Lower lobe of right lung (tissue), 2 donors: Measurements from ENCODE around the gene SEMA3B. TPM values are rescaled to one million over a fixed set of nuclear protein-coding genes. Genes with fewer than 3 reads are reported as not detected.
"Not testable (repeated sequence)": the region's sequence is repeated elsewhere in the genome, so short reads cannot be mapped to it uniquely, and the experiment has no call there.

Experiments used
- ATAC-seq, 2 donors: fragments of 200-7000 bp; cut with Tn5 transposase; one replicate each; pipeline ENCODE4 v1.9.1; 2020 to 2022; ENCODE audit warnings: mild to moderate bottlenecking in 2 of 2, moderate library complexity in 2 of 2
- DNase-seq: peaks from one replicate; pipeline ENCODE4 v3.0.0-alpha.2; 2020
- H3K27ac ChIP-seq: fragments of 200-600 bp; one replicate; pipeline ENCODE4 v1.8.0; 2022
- H3K27me3 ChIP-seq: fragments of 200-600 bp; one replicate; pipeline ENCODE4 v1.8.0; 2022; ENCODE audit warnings: low read depth
- H3K36me3 ChIP-seq: fragments of 200-600 bp; one replicate; pipeline ENCODE4 v1.8.0; 2022; ENCODE audit warnings: mild to moderate bottlenecking
- H3K4me1 ChIP-seq: fragments of 200-600 bp; one replicate; pipeline ENCODE4 v1.8.0; 2022
- H3K4me3 ChIP-seq: fragments of 200-600 bp; one replicate; pipeline ENCODE4 v1.8.0; 2022; ENCODE audit warnings: mild to moderate bottlenecking
- H3K9me3 ChIP-seq: fragments of 200-600 bp; one replicate; pipeline ENCODE4 v1.8.0; 2022
- CTCF ChIP-seq: fragments of 200-600 bp; IDR thresholded peaks from one replicate; pipeline ENCODE4 v1.8.0; 2022; ENCODE audit warnings: antibody characterized with exemption, mild to moderate bottlenecking
- intact Hi-C: fragments of 100-400 bp; cut with DNase I; formaldehyde crosslinking; loops from one replicate; pipeline ENCODE4 v1.11.0; 2022
- total RNA-seq: library from RNA; stranded (reverse); fragmentation: NEBNext Ultra II Directional; extraction: Animal tissue kit (Norgen Biotek cat#: 25700); gene quantifications from one replicate; pipeline ENCODE4 v1.2.1, GENCODE V29; 2021
- donor health status: DM: no; HTN: yes; CAD: no; lungs with severe emphysema.

The SEMA3B gene
- total RNA-seq, 1 donor from 2014 or later = 77.6 TPM

GRCh38 chr3:50260942-50261441, 8.0 kb upstream of the SEMA3B start:
- H3K4me3 ChIP-seq = peak overlapping the region; percentile 56
- no peak for DNase-seq
- intact Hi-C loops = no loop called here

GRCh38 chr3:50261505-50261904, 7.4 kb upstream of the SEMA3B start:
- DNase-seq (no peak), ATAC-seq (no peak)
- H3K27me3 ChIP-seq = no peaks in the 10 kb centered on the region
- no peak overlapping the region for H3K4me3 ChIP-seq
- peaks cover 29% of the 10 kb centered on the region for H3K36me3 ChIP-seq
- peaks cover 72% of the 10 kb centered on the region for H3K4me1 ChIP-seq
- intact Hi-C loops = no loop called here
- peak overlapping the region; percentile 96 for H3K27ac ChIP-seq
- TF ChIP-seq CTCF = no peak
- no peaks in the 10 kb centered on the region for H3K9me3 ChIP-seq

More at GRCh38 chr3:50260942-50261441, 8.0 kb upstream of the SEMA3B start:
- H3K9me3 ChIP-seq = no peaks in the 10 kb centered on the region
- H3K36me3 ChIP-seq = peaks cover 34% of the 10 kb centered on the region
- peak overlapping the region; percentile 96 for H3K27ac ChIP-seq
- no peaks in the 10 kb centered on the region for H3K27me3 ChIP-seq
- H3K4me1 ChIP-seq = peaks cover 72% of the 10 kb centered on the region
- ATAC-seq = no peak
- no peak for TF ChIP-seq CTCF

- H3K4me3 ChIP-seq, ATAC-seq, H3K9me3 ChIP-seq, DNase-seq, intact Hi-C loops, H3K27me3 ChIP-seq, H3K27ac ChIP-seq: not testable (repeated sequence)
- peaks cover 70% of the 10 kb centered on the region for H3K4me1 ChIP-seq
- peaks cover 22% of the 10 kb centered on the region for H3K36me3 ChIP-seq
Measured at GRCh38 chr3:50262200-50262599, 6.7 kb upstream of the SEMA3B start.

GRCh38 chr3:50262778-50263177, 6.2 kb upstream of the SEMA3B start:
- peaks cover 64% of the 10 kb centered on the region for H3K4me1 ChIP-seq
- peaks cover 17% of the 10 kb centered on the region for H3K36me3 ChIP-seq

DNA sequence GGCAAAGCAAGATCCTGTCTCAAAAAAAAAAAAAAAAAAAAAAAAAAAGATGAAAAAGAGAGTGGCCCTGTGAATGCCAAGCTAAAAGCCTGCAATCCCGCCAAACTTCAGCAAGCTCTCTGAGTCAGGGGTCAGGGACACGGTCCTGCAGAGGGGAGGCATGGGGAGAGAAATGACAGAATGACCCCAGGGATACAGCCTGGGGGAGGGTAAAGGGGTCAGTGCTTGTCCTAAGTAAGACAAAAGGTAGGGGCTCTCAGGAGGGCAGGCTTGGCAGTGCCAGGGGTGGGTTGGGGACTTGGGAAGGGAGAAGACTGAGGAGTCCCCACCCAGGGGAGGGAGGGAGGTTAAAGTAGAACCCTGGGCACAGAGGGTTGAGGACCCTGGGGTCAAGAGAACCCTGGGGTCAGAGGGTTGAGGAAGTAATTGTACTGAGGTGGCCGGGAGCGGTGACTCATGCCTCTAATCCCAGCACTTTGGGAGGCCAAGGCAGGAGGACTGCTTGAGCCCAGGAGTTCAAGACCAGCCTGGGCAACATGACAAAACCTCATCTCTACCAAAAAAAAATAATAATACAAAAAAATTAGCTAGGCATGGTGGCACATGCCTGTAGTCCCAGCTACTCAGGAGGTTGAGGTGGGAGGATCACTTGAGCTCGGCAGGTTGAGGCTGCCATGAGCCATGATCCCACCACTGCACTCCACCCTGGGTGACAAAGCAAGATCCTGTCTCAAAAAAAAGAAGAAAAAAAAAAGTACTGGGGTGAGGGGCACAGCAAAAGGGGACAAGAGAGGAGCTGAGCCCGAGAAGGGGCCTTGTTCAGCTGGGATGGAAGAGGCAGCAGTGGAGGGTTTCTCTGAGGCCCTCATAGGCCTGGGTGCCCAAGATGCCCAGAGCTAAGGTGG, 5.2 kb upstream of the SEMA3B start:
- peaks cover 7% of the 10 kb centered on the region for H3K36me3 ChIP-seq
- peak overlapping the region; percentile 93 for H3K27ac ChIP-seq

More at GRCh38 chr3:50262778-50263177, 6.2 kb upstream of the SEMA3B start:
- intact Hi-C loops = no loop called here
- Histone ChIP-seq H3K9me3 (no peaks in the 10 kb centered on the region), H3K4me3 (no peak overlapping the region), H3K27me3 (no peaks in the 10 kb centered on the region), H3K27ac (no peak overlapping the region)
- DNase-seq (no peak), ATAC-seq (no peak)
- no peak for TF ChIP-seq CTCF

More for the DNA sequence above, 5.2 kb upstream of the SEMA3B start:
- intact Hi-C loops = no loop called here
- Histone ChIP-seq H3K27me3 (no peaks in the 10 kb centered on the region), H3K4me1 (peaks cover 67% of the 10 kb centered on the region), H3K4me3 (peak overlapping the region; percentile 9), H3K9me3 (no peaks in the 10 kb centered on the region)
- ATAC-seq = no peak
- no peak for TF ChIP-seq CTCF
- DNase-seq = no peak
